GM19455 (cell line): ENCODE measurements around the gene IL13RA1.
"Not testable (repeated sequence)": the region's sequence is repeated elsewhere in the genome, so short reads cannot be mapped to it uniquely, and the experiment has no call there.

ENCODE experiments used
- ATAC-seq: cut with Tn5 transposase; IDR thresholded peaks from one replicate; pipeline ENCODE4 v1.9.1; 2021; ENCODE audit not compliant: unreplicated experiment

The IL13RA1 gene

DNA sequence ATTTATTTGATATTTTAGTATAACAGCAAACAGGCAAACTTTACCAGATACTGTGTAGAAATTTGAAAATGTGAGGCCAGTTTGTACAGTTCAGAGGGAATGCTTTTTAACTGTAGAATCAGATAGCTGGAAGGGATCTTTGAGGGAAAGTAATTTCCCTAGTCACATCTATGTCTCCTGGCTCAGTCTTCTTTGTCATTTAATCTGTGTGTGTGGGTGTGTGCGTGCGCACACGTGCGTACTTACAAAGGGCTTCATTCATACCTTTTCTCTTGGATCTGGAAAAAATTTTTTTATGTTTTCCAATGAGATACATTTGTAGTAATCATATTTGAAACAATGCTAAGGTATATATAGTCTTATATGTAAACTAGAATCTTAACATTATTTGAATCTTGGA is 44.6 kb downstream of the IL13RA1 start:
- ATAC-seq = no peak

DNA sequence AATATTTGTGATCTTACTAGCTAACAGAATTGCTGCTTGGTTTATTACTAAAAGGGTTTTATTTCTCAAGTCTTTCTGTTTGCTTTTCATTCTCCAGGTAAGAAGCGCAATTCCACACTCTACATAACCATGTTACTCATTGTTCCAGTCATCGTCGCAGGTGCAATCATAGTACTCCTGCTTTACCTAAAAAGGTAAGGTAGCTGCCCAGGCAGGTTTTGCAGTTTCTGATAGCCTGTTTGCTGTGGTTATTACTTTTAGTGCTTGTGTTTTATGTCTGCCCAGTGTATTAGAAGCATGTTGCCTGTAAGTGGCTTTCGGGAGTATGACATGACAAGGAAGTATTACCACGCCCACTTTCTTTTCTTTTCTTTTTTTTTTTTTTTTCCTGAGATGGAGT is 46.4 kb downstream of the IL13RA1 start:
- no peak for ATAC-seq

DNA sequence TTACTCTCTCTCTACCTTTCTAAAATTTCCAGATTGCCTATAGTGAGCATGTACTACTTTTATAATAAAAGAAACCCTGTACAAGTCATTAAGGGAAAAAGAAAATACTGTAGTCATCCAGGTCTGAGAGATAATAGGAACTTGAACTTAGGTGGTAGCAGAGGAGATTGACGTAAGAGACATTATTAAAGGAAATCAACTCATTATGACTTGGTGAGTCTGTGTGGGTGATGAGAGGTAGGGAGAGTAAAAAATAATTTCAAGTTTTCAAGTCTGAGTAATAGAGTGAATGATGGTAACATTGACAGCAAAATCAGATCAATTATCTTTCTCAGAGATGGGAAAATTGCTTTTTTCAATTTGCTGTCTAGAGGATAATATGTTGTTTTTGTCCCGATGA is 52.2 kb downstream of the IL13RA1 start:
- no peak for ATAC-seq

DNA sequence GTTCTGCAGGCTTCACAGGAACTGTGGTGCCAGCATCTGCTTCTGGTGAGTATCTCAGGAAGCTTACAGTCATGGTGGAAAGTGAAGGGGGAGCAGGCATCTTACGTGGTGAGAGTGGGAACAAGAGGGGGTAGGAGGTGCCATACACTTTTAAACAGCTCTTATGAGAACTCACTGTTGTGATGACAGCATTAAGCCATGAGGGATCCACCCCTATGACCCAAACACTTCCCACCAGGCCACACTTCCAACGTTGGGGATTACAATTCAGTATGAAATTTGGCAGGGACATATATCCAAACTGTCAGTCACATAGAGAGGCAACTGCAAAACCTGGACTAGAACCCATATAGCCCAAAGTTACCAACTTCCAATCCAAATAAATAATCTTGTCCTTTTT is 53.1 kb downstream of the IL13RA1 start:
- ATAC-seq = no peak

DNA sequence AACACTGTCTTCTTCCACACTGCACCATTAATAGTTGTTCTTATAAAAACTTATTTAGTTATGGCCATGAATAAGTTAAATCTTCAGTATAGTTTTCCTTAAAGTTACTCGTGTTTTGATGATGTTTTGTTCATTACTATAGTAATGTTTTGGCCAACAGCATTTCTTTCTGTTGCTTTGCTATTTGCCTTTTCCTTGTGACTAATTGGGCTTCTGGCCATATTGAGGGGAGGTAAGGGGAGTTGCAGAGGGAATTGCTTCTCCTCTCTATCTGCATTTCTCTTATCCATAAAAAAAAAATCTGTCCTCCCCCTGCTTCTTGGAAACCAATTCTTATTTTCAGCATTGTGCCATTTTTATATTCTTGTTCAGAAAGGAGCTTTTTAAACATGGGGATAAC is 53.5 kb downstream of the IL13RA1 start:
- no peak for ATAC-seq

DNA sequence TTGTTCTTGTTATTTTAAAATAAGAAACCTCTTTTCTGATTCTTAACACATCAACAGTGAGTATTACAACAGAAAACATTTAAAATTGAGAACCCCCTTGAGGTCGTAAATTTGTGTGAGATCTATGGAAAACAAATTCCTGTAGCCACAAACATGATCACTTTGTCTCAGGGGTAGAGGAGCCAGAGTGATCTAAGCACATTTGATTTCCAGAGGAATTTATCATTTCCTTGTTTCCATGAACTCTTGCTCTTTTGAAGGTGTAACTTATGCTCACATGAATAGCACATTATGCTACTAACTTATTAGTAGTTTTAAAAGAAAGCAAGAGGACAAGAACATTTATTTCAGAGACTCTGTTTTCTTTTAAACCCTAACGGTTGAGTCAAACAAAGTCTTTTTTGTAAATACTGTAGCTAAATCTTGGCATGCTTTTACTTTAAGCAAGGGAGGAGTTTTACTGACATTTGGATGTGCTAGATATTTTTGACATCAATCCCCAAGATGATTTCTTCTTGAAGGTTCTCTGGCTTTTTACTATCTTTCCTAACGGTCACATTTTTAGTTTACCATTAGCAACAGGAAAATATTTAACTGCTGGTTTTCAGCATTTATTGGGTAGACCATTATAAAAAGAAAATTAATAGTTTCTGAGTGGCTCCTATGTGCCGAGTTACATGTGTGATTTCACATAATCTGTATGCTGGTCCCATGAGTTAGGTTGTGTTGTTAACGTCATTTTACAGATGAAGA is 68.3 kb downstream of the IL13RA1 start:
- ATAC-seq = no peak

DNA sequence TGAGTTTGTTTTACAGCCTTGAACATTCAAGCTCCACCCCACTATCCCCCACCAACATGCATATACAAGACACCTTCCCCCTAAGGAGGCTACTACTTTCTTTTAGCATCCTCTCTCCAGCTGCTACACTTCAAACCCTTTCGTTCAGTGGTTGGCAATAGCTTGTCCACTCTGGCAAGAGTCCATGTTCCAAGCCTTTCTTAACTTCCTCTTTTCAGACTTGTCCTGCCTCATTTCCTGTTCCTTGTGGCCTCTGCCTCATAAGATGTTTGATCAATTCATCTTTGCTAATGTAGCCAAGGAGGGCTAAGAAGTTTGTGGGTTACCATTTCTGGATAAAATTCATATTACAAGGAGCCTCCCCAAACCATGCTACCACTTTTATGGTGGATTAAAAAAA is 75.5 kb downstream of the IL13RA1 start:
- ATAC-seq = no peak

DNA sequence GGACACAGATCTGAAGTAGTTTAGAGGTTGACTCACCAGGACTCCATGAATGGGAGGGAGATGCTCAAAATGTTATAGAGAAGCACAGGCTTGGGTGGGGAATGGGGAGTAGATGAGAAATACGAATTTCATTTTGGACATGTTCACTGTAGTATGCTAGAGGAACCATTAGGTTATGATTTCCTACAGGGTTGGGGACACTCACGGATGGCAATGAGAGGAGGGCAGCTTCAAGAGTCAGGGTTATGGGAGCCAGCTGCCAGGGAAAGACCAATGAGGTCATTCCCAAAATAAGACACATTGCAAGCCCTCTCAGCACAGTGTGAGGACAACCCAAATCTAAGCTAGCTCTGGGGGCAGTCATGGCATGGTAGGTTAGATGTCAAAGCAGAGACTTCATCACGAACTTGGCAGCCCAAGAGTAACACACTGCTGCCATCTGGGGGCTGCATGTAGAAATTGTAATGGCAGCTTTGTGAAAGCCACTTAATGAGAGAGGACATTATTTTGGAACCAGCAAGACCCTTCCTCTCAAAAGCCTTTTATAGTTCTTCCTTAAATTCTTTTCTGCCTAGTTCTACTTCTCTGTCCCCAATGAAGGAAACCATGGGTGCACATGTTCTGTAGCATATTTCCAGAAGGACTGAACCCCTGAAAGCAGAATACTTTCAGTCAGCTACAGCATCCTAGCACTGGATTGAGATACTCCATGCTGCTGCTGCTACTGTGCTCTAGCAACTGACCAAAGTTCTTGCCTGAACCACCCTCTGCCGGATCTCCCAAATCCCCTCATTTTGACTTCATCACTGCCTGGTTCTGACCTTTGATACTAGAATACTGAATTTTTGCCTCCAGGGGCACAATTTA is 80.0 kb downstream of the IL13RA1 start:
- ATAC-seq = no peak

DNA sequence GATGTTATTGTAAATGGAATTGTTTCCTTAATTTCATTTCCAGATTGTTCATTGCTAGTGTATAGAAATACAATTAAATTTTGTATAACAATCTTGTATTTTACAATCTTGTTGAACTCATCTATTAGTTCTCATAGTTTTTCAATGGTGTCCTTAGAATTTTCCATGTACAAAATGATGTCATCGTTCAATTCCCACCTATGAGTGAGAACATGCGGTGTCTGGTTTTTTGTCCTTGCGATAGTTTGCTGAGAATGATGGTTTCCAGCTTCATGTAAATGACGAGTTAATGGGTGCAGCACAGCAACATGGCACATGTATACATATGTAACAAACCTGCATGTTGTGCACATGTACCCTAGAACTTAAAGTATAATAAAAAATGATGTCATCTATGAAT is 89.9 kb downstream of the IL13RA1 start:
- not testable (repeated sequence) for ATAC-seq

DNA sequence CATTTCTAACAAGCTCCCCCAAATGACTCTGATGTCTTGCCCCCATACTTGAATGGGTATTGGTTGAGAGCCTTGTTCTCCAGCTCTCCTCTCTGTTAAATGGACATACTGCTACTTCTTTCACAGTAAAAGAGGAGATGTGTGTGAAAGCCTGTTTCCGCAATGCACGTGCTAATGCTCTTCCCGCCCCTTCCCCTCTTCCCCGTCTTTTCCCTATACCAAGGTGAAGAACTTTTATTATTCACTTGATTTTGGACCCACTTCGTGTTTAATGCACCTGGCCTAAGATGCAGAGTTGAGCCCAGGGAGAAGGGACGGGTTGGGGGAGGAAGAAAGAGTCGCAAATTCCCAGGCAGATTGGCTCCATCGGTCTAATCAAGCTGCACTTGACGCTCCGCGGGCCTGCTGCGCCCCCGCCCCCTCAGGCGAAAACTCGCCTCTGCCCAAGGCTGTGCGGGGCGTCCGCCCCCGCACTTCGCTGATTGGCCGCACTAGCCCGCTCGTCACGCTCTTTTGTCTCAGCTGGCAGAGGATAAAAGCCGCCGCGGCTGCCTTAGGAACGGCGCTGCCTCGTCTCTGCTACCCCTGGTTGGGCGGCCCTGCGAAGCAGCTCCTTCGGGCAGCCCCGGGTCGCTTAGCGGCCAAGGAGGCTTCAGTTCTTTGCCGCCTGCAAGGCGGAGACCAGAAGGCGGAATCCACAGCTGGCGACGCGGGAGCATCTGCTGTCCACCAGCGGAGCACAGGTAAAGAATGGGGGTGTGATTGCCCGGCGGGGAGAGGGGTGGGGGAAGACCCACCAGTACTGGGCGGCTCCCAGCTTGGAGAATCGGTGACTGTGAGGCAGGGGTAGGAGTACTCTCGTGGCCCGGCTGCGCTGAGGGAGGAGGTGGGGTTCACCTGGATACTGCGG is 96.1 kb downstream of the IL13RA1 start, which contains the start of gene ZCCHC12:
TSS of gene ZCCHC12 (plus strand) at position 562 of the 910 bp plus-strand sequence. CDS start 1,421 bp downstream, outside the sequence.
- ATAC-seq = no peak

DNA sequence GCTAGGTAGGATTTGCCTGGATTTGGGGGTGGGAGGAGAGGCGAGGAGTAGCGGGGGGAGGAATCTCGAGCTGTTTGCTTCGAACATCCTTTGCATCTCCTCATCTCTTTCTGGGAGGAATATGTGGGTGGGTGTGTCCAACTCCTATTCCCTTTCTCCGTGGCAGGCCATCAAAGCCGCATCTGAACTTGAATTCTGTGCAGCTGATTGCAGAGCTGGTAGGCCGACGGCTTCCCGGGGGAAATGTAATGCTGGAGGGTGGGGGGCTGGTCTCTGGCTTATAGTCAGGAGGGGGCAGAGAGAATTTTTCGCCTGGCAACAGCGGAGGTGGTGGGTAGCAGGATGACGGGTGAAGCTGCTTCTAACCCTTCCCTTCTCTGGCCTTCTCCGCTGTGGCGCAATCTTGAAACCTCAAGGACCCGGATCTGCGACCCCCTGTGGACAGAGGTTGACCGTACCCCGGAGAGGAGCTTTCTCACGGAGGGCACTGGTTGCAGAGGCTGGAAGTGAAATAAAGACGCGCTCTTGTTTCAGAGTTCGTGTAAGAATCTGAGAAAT is 96.8 kb downstream of the IL13RA1 start:
- ATAC-seq = no peak

DNA sequence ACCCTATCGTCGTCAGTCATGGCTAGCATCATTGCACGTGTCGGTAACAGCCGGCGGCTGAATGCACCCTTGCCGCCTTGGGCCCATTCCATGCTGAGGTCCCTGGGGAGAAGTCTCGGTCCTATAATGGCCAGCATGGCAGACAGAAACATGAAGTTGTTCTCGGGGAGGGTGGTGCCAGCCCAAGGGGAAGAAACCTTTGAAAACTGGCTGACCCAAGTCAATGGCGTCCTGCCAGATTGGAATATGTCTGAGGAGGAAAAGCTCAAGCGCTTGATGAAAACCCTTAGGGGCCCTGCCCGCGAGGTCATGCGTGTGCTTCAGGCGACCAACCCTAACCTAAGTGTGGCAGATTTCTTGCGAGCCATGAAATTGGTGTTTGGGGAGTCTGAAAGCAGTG is 97.8 kb downstream of the IL13RA1 start:
- no peak for ATAC-seq

DNA sequence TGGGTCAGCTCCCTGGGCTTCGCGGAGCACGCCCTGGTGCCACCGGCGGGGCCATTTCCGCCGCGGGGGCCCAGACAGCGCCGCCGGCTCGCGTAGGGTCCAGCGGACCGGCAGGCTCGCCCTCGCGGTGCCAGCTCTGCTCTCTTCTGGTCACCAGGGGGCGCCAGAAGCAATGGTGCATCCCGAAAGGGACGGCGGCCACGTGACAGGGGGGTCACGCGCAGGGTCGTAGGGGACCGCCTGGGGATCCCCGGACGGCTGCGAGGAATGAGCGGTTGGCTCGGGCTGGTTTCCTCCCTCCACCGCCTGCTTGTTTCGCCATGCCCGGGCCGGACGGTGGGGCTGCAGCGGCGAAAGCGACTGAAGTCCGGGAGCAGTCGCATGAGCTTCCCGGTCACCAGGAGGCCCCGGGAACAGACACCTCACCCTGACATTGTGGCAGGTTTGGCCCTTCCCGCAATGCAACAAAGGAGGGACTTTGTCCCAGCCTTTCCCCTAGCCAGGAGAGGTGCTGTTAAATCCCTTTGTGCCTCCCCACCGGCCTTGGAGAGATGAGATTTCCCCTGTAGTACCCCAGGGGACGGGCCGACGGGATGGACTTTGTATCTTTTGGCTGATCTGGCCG is 112.0 kb downstream of the IL13RA1 start:
- ATAC-seq = no peak
